PC-9 (cell line): ENCODE data around the gene ENTPD3. TPM values are rescaled to one million over a fixed set of nuclear protein-coding genes. Genes with fewer than 3 reads are reported as not detected.

Experiments
- BruUV-seq: library from RNA; stranded (reverse); fragments of 400-500 nt; replicated peaks from 2 replicates; lab custom pipeline; 2021; lab: Mats Ljungman, UMichigan
- CTCF ChIA-PET: fragments of 300-600 bp; sonication (Branson Sonifier 250); formaldehyde crosslinking; loops from one replicate; lab custom pipeline; 2022; ENCODE audit warnings: antibody characterized with exemption; lab: Charles Lee
- POLR2A ChIA-PET: fragments of 300-600 bp; sonication (Branson Sonifier 250); formaldehyde crosslinking; loops from one replicate; lab custom pipeline; 2022; ENCODE audit warnings: antibody characterized with exemption; ENCODE audit not compliant: unreplicated experiment; lab: Charles Lee
- DNase-seq, 2 experiments: peaks; one replicate each; pipeline versions ENCODE4 v3.0.0 to v3.0.0-alpha.2; 2015 to 2022; ENCODE audit warnings: mixed read lengths in 1 of 2
- H2AFZ ChIP-seq: fragments of 200-600 bp; sonication (generic); 2 replicates; pipeline ENCODE4 v1.8.1; 2017; ENCODE audit warnings: antibody characterized with exemption
- H3F3A ChIP-seq: fragments of 200-600 bp; sonication (generic); 2 replicates; pipeline ENCODE4 v1.8.1; 2017; ENCODE audit warnings: antibody characterized with exemption, mild to moderate bottlenecking, low read depth; ENCODE audit not compliant: insufficient read depth
- H3K27ac ChIP-seq: fragments of 200-600 bp; sonication (generic); 2 replicates; pipeline ENCODE4 v1.6.1; 2016; ENCODE audit warnings: mixed run types
- H3K27me3 ChIP-seq: fragments of 200-600 bp; sonication (generic); 2 replicates; pipeline ENCODE4 v1.6.1; 2016; ENCODE audit warnings: low read depth, mixed run types; ENCODE audit not compliant: insufficient read depth
- H3K36me3 ChIP-seq: fragments of 200-600 bp; sonication (generic); 2 replicates; pipeline ENCODE4 v1.6.1; 2016; ENCODE audit warnings: low read depth, mixed run types
- H3K4me1 ChIP-seq: fragments of 200-600 bp; sonication (generic); replicated peaks from 2 replicates; pipeline ENCODE4 v1.6.1; 2016; ENCODE audit warnings: mixed run types; ENCODE audit not compliant: insufficient read depth
- H3K4me2 ChIP-seq: fragments of 200-600 bp; sonication (generic); 2 replicates; pipeline ENCODE4 v1.6.1; 2017; ENCODE audit warnings: mixed run types
- H3K4me3 ChIP-seq: fragments of 200-600 bp; sonication (generic); 2 replicates; pipeline ENCODE4 v1.6.1; 2016; ENCODE audit warnings: mixed run types
- H3K79me2 ChIP-seq: fragments of 200-600 bp; sonication (generic); 2 replicates; pipeline ENCODE4 v1.6.1; 2017; ENCODE audit warnings: low read depth, mixed run types
- H3K9me2 ChIP-seq: fragments of 200-600 bp; sonication (generic); 2 replicates; pipeline ENCODE4 v1.8.1; 2017; ENCODE audit warnings: mild to moderate bottlenecking; ENCODE audit not compliant: insufficient read depth
- H3K9me3 ChIP-seq: fragments of 200-600 bp; sonication (generic); 2 replicates; pipeline ENCODE4 v1.8.1; 2016; ENCODE audit warnings: low read depth; ENCODE audit not compliant: insufficient read depth
- H4K20me1 ChIP-seq: fragments of 200-600 bp; sonication (generic); 2 replicates; pipeline ENCODE4 v1.8.1; 2017; ENCODE audit not compliant: insufficient read depth
- CTCF ChIP-seq: fragments of 200-600 bp; sonication (generic); conservative IDR thresholded peaks from 2 replicates; pipeline ENCODE4 v1.6.1; 2017; ENCODE audit warnings: mixed run types, antibody characterized with exemption, mild to moderate bottlenecking, moderate library complexity
- EZH2 ChIP-seq: fragments of 200-600 bp; sonication (generic); IDR thresholded peaks from 2 replicates; pipeline ENCODE4 v1.8.0; 2017; ENCODE audit warnings: antibody characterized with exemption, low read depth
- intact Hi-C: fragments of 100-400 bp; cut with micrococcal nuclease; formaldehyde crosslinking; loops from one replicate; pipeline ENCODE4 v1.10.0; 2022; ENCODE audit not compliant: unreplicated experiment
- total RNA-seq: library from RNA; stranded (reverse); gene quantifications from 2 replicates; pipeline ENCODE4 v1.2.3, GENCODE V29; 2021

ENTPD3 gene
- total RNA-seq, 1 experiment from 2014 or later: not detected

GRCh38 chr3:40386213-40386612 lies 771 bp upstream of the ENTPD3 start:
- DNase-seq: no peak
- ChIA-PET CTCF (no interaction called here), POLR2A (no interaction called here)
- BruUV-seq: no TSS peak
- H3F3A ChIP-seq: no peaks in the 10 kb centered on the region
- no peaks in the 10 kb centered on the region for H3K9me3 ChIP-seq
- no peaks in the 10 kb centered on the region for H3K9me2 ChIP-seq
- H4K20me1 ChIP-seq: no peaks in the 10 kb centered on the region
- H3K79me2 ChIP-seq: no peaks in the 10 kb centered on the region
- no peaks in the 10 kb centered on the region for H3K36me3 ChIP-seq
- no peak overlapping the region for H3K27ac ChIP-seq
- no peaks in the 10 kb centered on the region for H3K27me3 ChIP-seq
- H3K4me3 ChIP-seq: no peak overlapping the region
- no peak overlapping the region for H2AFZ ChIP-seq
- intact Hi-C loops: no loop called here
- 0 out of 2 replicates have a peak overlapping the region, but pooled peaks have one; percentile 92 for H3K4me2 ChIP-seq
- H3K4me1 ChIP-seq: peaks cover 11% of the 10 kb centered on the region; the same call in 1 of the 2 replicates
- TF ChIP-seq EZH2 (no peak), CTCF (no peak)

GRCh38 chr3:40387895-40388254 lies 891 bp downstream of the ENTPD3 start:
- no TSS peak for BruUV-seq
- ChIA-PET CTCF (no interaction called here), POLR2A (no interaction called here)
- peak overlapping the region; percentile 92; the same call in 1 of the 2 replicates for H3K4me2 ChIP-seq
- peaks cover 4% of the 10 kb centered on the region; the same call in 1 of the 2 replicates for H3K4me1 ChIP-seq
- no peaks in the 10 kb centered on the region for H3K27me3 ChIP-seq
- H3K9me3 ChIP-seq: no peaks in the 10 kb centered on the region
- no peak overlapping the region for H2AFZ ChIP-seq
- no peaks in the 10 kb centered on the region for H3K79me2 ChIP-seq
- H3K4me3 ChIP-seq: no peak overlapping the region
- no peaks in the 10 kb centered on the region for H3K9me2 ChIP-seq
- no peaks in the 10 kb centered on the region for H3F3A ChIP-seq
- H4K20me1 ChIP-seq: no peaks in the 10 kb centered on the region
- no peak for DNase-seq
- H3K36me3 ChIP-seq: no peaks in the 10 kb centered on the region
- intact Hi-C loops: no loop called here
- H3K27ac ChIP-seq: no peak overlapping the region
- TF ChIP-seq CTCF: no peak
- TF ChIP-seq EZH2: no peak

DNA sequence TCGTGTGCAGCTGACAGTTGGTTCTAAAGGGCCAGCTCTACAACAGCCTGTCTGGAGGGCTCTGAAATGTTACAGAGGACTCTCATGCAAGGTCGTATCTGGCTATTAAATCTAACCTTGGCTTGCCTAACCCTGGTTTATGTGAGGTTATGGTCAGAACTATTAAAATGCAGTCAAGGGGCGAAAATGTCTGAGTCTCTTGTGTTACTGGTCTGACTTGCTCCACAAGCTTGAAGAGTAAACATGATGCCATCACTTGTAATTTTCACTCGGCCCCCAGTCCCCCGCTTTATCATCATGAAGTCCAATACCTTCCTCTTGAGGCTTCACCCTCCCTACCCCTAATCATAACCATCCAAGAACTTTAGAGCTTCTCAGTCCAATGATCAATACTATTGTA lies 9.4 kb downstream of the ENTPD3 start:
- Histone ChIP-seq H3K9me2 (no peaks in the 10 kb centered on the region), H3K4me3 (no peak overlapping the region), H3K27ac (peak overlapping the region; percentile 43), H3K9me3 (no peaks in the 10 kb centered on the region), H2AFZ (no peak overlapping the region), H3K36me3 (no peaks in the 10 kb centered on the region), H3F3A (peaks cover 5% of the 10 kb centered on the region; the same call in 1 of the 2 replicates), H4K20me1 (no peaks in the 10 kb centered on the region), H3K79me2 (no peaks in the 10 kb centered on the region), H3K4me1 (peaks cover 24% of the 10 kb centered on the region), H3K27me3 (no peaks in the 10 kb centered on the region), H3K4me2 (peak overlapping the region; percentile 62)
- TF ChIP-seq EZH2 (no peak), CTCF (no peak)
- intact Hi-C loops: no loop called here
- ChIA-PET POLR2A (no interaction called here), CTCF (no interaction called here)
- DNase-seq: peak in 1 of 2 experiments; percentile 84
- no TSS peak for BruUV-seq
